GM23248 (cell line): Measurements from ENCODE around the gene CDR2L. TPM values are rescaled to one million over a fixed set of nuclear protein-coding genes. Genes with fewer than 3 reads are reported as not detected.
A peak's percentile ranks its signal among the peaks of the same experiment; 100 is the strongest.

Experiments used
- DNase-seq: peaks from one replicate; pipeline ENCODE4 v3.0.0-alpha.2; 2015
- H2AFZ ChIP-seq: fragments of 200-600 bp; sonication (generic); 2 replicates; pipeline ENCODE4 v1.6.1; 2016; ENCODE audit warnings: antibody characterized with exemption
- H3F3A ChIP-seq: fragments of 200-600 bp; sonication (generic); 2 replicates; pipeline ENCODE4 v1.6.1; 2016; ENCODE audit warnings: mild to moderate bottlenecking, antibody characterized with exemption, mixed run types; ENCODE audit not compliant: insufficient read depth
- H3K27ac ChIP-seq: fragments of 200-600 bp; sonication (generic); 2 replicates; pipeline ENCODE4 v1.5.1; 2016; ENCODE audit warnings: mild to moderate bottlenecking
- H3K27me3 ChIP-seq: fragments of 200-600 bp; sonication (generic); replicated peaks from 2 replicates; pipeline ENCODE4 v1.6.1; 2016; ENCODE audit warnings: mild to moderate bottlenecking; ENCODE audit not compliant: insufficient read depth
- H3K36me3 ChIP-seq: fragments of 200-600 bp; sonication (generic); 2 replicates; pipeline ENCODE4 v1.6.1; 2016; ENCODE audit warnings: low read depth, mild to moderate bottlenecking
- H3K4me1 ChIP-seq: fragments of 200-600 bp; sonication (generic); 2 replicates; pipeline ENCODE4 v1.6.1; 2016; ENCODE audit warnings: mild to moderate bottlenecking; ENCODE audit not compliant: insufficient read depth
- H3K4me2 ChIP-seq: fragments of 200-600 bp; sonication (generic); one replicate; pipeline ENCODE4 v1.6.1; 2016; ENCODE audit warnings: mild to moderate bottlenecking; ENCODE audit not compliant: unreplicated experiment
- H3K4me3 ChIP-seq: fragments of 200-600 bp; sonication (generic); 2 replicates; pipeline ENCODE4 v1.5.1; 2016; ENCODE audit warnings: mild to moderate bottlenecking
- H3K79me2 ChIP-seq: fragments of 200-600 bp; sonication (generic); 2 replicates; pipeline ENCODE4 v1.6.1; 2016; ENCODE audit warnings: mild to moderate bottlenecking; ENCODE audit not compliant: insufficient read depth
- H3K9ac ChIP-seq: fragments of 200-600 bp; sonication (generic); 2 replicates; pipeline ENCODE4 v1.6.1; 2016; ENCODE audit warnings: mild to moderate bottlenecking
- H3K9me2 ChIP-seq: fragments of 200-600 bp; sonication (generic); 2 replicates; pipeline ENCODE4 v1.6.1; 2016; ENCODE audit warnings: mixed run types, mild to moderate bottlenecking, moderate library complexity; ENCODE audit not compliant: insufficient read depth
- H3K9me3 ChIP-seq: fragments of 200-600 bp; sonication (generic); one replicate; pipeline ENCODE4 v1.6.1; 2017; ENCODE audit warnings: low read depth
- H4K20me1 ChIP-seq: fragments of 200-600 bp; sonication (generic); 2 replicates; pipeline ENCODE4 v1.6.0; 2016; ENCODE audit not compliant: insufficient read depth
- EZH2 ChIP-seq: fragments of 200-600 bp; sonication (generic); IDR thresholded peaks from 2 replicates; pipeline ENCODE4 v1.6.1; 2018; ENCODE audit warnings: antibody characterized with exemption, mild to moderate bottlenecking; ENCODE audit not compliant: insufficient read depth, poor library complexity, severe bottlenecking
- EZH2phosphoT487 ChIP-seq: fragments of 200-600 bp; sonication (generic); IDR thresholded peaks from 2 replicates; pipeline ENCODE4 v1.6.1; 2018; ENCODE audit warnings: antibody characterized with exemption, moderate library complexity, mild to moderate bottlenecking, low read depth; ENCODE audit not compliant: insufficient read depth
- WGBS, 2 experiments: methylation state at CpG; one replicate each; pipeline ENCODE4 v1.1.6; 2015 to 2017; ENCODE audit warnings: low lambda C conversion rate in 2 of 2, low coverage in 1 of 2; ENCODE audit errors: missing lambda C conversion rate in 2 of 2; 5-methylcytosine and 5-hydroxymethylcytosine counted together
- in situ Hi-C: fragments of 300-500 bp; cut with MboI; formaldehyde crosslinking; loops from 2 replicates; pipeline ENCODE4 v1.15.0; 2020
- polyA plus RNA-seq: library from polyadenylated mRNA; unstranded; fragments of >200 nt; fragmentation: Nextera tagmentation; extraction: Ambion mirVana; gene quantifications from 2 replicates; pipeline ENCODE4 v1.2.1, GENCODE V29; 2016
- total RNA-seq: library from RNA; depleted of rRNA; stranded (reverse); fragments of >200 nt; shearing (Covaris generic); gene quantifications from 2 replicates; pipeline ENCODE4 v1.2.3, GENCODE V29; 2014

The CDR2L gene
- total and polyA plus RNA-seq, 2 experiments from 2014 or later = 18.0 to 23.9 TPM

DNA sequence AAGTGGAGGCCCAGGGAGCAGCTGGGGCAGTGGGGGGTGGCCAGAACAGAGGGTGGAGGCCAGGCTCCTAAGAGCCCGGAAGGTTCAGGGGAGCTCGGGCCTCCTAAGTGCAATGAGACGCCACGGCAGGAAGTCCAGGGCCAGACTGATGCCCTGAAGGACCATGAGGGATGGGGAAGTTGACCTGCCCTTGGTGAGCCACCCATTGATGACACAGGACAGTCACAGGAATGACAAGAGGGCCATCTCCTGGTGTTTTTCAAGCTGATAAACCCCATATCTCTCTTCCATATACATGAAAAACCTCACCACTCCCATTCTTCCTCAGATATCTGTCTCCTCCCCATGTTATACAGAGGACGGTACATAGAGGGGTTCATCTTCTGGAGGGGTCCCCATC is 19.2 kb downstream of the CDR2L start:
- H3K9ac ChIP-seq = no peak overlapping the region
- no peak for DNase-seq
- peaks cover 6% of the 10 kb centered on the region; the same call in 1 of the 2 replicates for H3K4me1 ChIP-seq
- TF ChIP-seq EZH2 (no peak), EZH2phosphoT487 (no peak)
- no peak overlapping the region for H2AFZ ChIP-seq
- no peaks in the 10 kb centered on the region for H3K9me2 ChIP-seq
- H3K79me2 ChIP-seq = no peaks in the 10 kb centered on the region
- H3K4me2 ChIP-seq = no peak overlapping the region
- no peak overlapping the region for H3K27ac ChIP-seq
- H3K36me3 ChIP-seq = no peaks in the 10 kb centered on the region; the same call in 1 of the 2 replicates
- in situ Hi-C loops = no loop called here
- WGBS, 2 experiments = 90 to 93% methylated on average over 5 of the region's 5 CpGs
- no peaks in the 10 kb centered on the region for H3K9me3 ChIP-seq
- no peaks in the 10 kb centered on the region for H3K27me3 ChIP-seq
- H4K20me1 ChIP-seq = no peaks in the 10 kb centered on the region
- H3F3A ChIP-seq = peaks cover 12% of the 10 kb centered on the region
- H3K4me3 ChIP-seq = no peak overlapping the region

DNA sequence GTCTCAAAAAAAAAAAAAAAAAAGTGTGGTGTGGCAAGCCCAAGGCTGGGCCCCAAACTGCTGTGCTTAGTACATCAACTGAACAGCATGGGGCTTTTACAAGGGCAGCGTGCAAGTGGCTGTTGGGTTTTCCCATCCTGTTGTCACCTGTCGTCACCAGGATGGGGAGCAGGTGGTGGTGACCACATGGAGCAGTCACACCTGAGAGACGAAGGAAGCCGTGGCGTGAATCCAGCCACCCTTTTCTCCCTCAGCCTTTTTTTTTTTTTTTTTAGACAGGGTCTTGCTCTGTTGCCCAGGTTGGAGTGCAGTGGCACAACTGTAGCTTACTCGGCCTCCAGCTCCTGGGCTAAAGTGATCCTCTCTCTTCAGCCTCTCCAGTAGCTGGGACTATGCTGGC is 20.9 kb downstream of the CDR2L start:
- TF ChIP-seq EZH2phosphoT487 (no peak), EZH2 (no peak)
- no peak overlapping the region for H3K9ac ChIP-seq
- peaks cover 22% of the 10 kb centered on the region for H3F3A ChIP-seq
- no peak overlapping the region for H3K27ac ChIP-seq
- H4K20me1 ChIP-seq = no peaks in the 10 kb centered on the region
- no peak for DNase-seq
- in situ Hi-C loops = no loop called here
- no peaks in the 10 kb centered on the region for H3K9me2 ChIP-seq
- H3K36me3 ChIP-seq = no peaks in the 10 kb centered on the region; the same call in 1 of the 2 replicates
- WGBS, 2 experiments = 97 to 98% methylated on average over 6 of the region's 6 CpGs
- no peaks in the 10 kb centered on the region for H3K9me3 ChIP-seq
- peaks cover 10% of the 10 kb centered on the region; the same call in 1 of the 2 replicates for H3K4me1 ChIP-seq
- no peak overlapping the region for H3K4me3 ChIP-seq
- peaks cover 4% of the 10 kb centered on the region for H3K79me2 ChIP-seq
- H2AFZ ChIP-seq = no peak overlapping the region
- H3K4me2 ChIP-seq = no peak overlapping the region
- no peaks in the 10 kb centered on the region for H3K27me3 ChIP-seq

DNA sequence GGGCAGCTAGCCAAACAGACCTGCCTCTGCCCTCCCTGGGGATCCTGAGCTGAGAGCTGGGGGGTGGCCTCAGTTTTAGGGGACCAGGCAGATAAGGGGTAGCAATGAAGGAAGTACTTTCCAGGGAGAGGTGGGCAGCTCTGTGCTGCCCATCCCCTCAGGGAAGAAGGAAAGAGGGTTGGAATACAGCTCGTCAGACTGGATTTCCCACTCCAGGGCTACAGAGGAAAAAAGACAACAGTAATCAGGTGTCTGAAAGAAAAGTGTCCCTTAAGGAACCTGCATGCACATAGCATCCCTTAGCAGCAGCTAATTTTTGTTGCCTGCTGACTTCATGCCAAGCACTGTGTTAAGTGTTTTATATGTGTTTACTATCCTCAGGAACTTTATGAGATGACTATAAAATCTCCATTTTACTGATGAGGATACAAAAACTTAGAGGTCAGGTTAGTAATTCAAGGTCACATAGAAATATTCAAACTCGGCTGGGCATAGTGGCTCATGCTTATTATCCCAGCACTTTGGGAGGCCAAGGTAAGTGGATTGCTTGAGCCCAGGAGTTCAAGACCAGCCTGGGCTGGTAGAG is 21.8 kb downstream of the CDR2L start:
- H3K27ac ChIP-seq = no peak overlapping the region
- no peak for TF ChIP-seq EZH2phosphoT487
- no peak for TF ChIP-seq EZH2
- no peak overlapping the region for H3K4me2 ChIP-seq
- 70 to 81% methylated on average over 2 of the region's 2 CpGs for WGBS, 2 experiments
- H4K20me1 ChIP-seq = no peaks in the 10 kb centered on the region
- peaks cover 10% of the 10 kb centered on the region; the same call in 1 of the 2 replicates for H3K4me1 ChIP-seq
- H3F3A ChIP-seq = peaks cover 24% of the 10 kb centered on the region
- H3K4me3 ChIP-seq = no peak overlapping the region
- no peak overlapping the region for H2AFZ ChIP-seq
- peaks cover 12% of the 10 kb centered on the region for H3K79me2 ChIP-seq
- H3K9me2 ChIP-seq = no peaks in the 10 kb centered on the region
- H3K9ac ChIP-seq = no peak overlapping the region
- in situ Hi-C loops = no loop called here
- no peaks in the 10 kb centered on the region for H3K36me3 ChIP-seq
- no peaks in the 10 kb centered on the region for H3K9me3 ChIP-seq
- DNase-seq = no peak
- H3K27me3 ChIP-seq = no peaks in the 10 kb centered on the region

DNA sequence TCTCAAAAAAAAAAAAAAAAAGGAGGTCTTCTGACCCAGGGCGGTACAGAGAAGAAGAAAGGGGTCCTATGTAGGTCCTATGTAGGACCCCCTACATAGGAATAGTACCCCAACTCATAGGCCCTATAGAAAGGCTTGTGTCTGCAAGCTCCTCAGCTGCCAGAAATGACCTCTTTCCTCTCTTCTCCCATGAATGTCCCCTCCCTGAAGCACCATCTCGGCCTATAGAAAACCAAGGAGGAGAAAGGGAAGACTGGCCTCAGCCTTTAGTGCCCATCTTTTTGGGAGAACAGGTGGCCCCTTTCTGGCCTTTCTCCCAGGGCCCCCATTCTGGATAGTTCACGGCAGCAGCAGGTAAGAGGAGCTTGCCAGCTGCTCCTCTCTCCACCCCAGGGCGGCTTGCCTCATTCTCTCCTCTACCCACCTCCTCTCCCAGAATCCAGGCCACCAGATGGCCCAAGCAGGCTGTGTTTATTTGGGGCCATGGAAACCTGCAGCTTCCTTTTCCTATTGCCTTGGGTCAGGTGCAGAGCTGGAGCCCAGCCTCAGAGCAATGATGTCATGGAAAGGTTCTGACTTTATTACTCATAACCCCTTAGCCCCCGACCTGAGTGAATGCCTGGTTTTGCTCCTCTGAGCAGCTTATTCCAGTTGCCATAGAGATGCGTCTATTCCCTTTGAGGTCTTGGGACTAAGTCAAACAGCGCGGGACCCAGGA is 23.4 kb downstream of the CDR2L start:
- no peaks in the 10 kb centered on the region for H3K9me3 ChIP-seq
- H3K4me3 ChIP-seq = no peak overlapping the region
- peaks cover 10% of the 10 kb centered on the region; the same call in 1 of the 2 replicates for H3K4me1 ChIP-seq
- peaks cover 29% of the 10 kb centered on the region for H3K79me2 ChIP-seq
- H3K27ac ChIP-seq = peak overlapping the region; percentile 88
- peaks cover 24% of the 10 kb centered on the region for H3F3A ChIP-seq
- no peaks in the 10 kb centered on the region for H3K9me2 ChIP-seq
- in situ Hi-C loops = no loop called here
- peak overlapping the region; percentile 98 for H3K4me2 ChIP-seq
- no peaks in the 10 kb centered on the region for H4K20me1 ChIP-seq
- H2AFZ ChIP-seq = peak overlapping the region; percentile 95; the same call in 1 of the 2 replicates
- TF ChIP-seq EZH2 (no peak), EZH2phosphoT487 (no peak)
- 49 to 53% methylated on average over 8 of the region's 8 CpGs for WGBS, 2 experiments
- H3K9ac ChIP-seq = peak overlapping the region; percentile 84; the same call in 1 of the 2 replicates
- peak; percentile 69 for DNase-seq
- H3K27me3 ChIP-seq = no peaks in the 10 kb centered on the region
- H3K36me3 ChIP-seq = no peaks in the 10 kb centered on the region
